Esophagus muscularis mucosa (tissue), 4 donors: ENCODE measurements around the gene RETREG3. TPM values are rescaled to one million over a fixed set of nuclear protein-coding genes. Genes with fewer than 3 reads are reported as not detected.
"Not testable (repeated sequence)": the region's sequence is repeated elsewhere in the genome, so short reads cannot be mapped to it uniquely, and the experiment has no call there.

ENCODE experiments used
- DNase-seq: peaks from one replicate; pipeline ENCODE4 v3.0.0-alpha.2; 2017; ENCODE audit errors: extremely low spot score
- H3K27ac ChIP-seq, 4 donors: fragments of 200-600 bp; sonication (generic); replicated peaks in 1 of 4; 1 replicate in 3 of 4; 2 replicates in 1 of 4; pipeline ENCODE4 v1.5.1; 2016 to 2019; ENCODE audit warnings: mild to moderate bottlenecking in 1 of 4
- H3K27me3 ChIP-seq, 4 donors: fragments of 200-600 bp; sonication (generic); one replicate each; pipeline versions ENCODE4 v1.5.1 to v1.6.0; 2016 to 2019
- H3K36me3 ChIP-seq, 4 donors: fragments of 200-600 bp; sonication (generic); one replicate each; pipeline ENCODE4 v1.5.1; 2016 to 2019
- H3K4me1 ChIP-seq, 4 donors: fragments of 200-600 bp; sonication (generic); one replicate each; pipeline ENCODE4 v1.5.1; 2016 to 2019
- H3K4me3 ChIP-seq, 4 donors: fragments of 200-600 bp; sonication (generic); 1 replicate in 2 of 4; 2 replicates in 2 of 4; pipeline ENCODE4 v1.5.1; 2016 to 2019; ENCODE audit warnings: mild to moderate bottlenecking in 4 of 4, moderate library complexity in 1 of 4
- H3K9me3 ChIP-seq, 4 donors: fragments of 200-600 bp; sonication (generic); 1 replicate in 3 of 4; 2 replicates in 1 of 4; pipeline ENCODE4 v1.5.1; 2016 to 2019
- CTCF ChIP-seq, 3 experiments: fragments of 200-600 bp in 2 of 3; fragments of 450-650 bp in 1 of 3; sonication (generic) in 2 of 3; IDR thresholded peaks; one replicate each; pipeline ENCODE4 v1.5.1; 2017 to 2019; ENCODE audit warnings: antibody characterized with exemption in 3 of 3, mild to moderate bottlenecking in 2 of 3, moderate library complexity in 1 of 3
- EP300 ChIP-seq: sonication (generic); formaldehyde crosslinking; IDR thresholded peaks from one replicate; pipeline ENCODE4 v1.6.1; 2017; ENCODE audit warnings: antibody characterized with exemption
- POLR2A ChIP-seq: fragments of 450-650 bp; IDR thresholded peaks from one replicate; pipeline ENCODE4 v1.6.1; 2017; ENCODE audit warnings: antibody characterized with exemption, moderate library complexity, mild to moderate bottlenecking, low read depth
- POLR2AphosphoS5 ChIP-seq, 2 donors: sonication (generic); formaldehyde crosslinking; IDR thresholded peaks; one replicate each; pipeline ENCODE4 v1.6.1; 2017; ENCODE audit warnings: antibody characterized with exemption in 2 of 2
- WGBS: methylation state at CpG from one replicate; pipeline ENCODE4 v1.1.5; 2018; 5-methylcytosine and 5-hydroxymethylcytosine counted together
- intact Hi-C: fragments of 100-400 bp; cut with DNase I; formaldehyde crosslinking; loops from one replicate; pipeline ENCODE4 v1.15.1; 2023
- total RNA-seq, 4 donors: library from RNA; depleted of rRNA; stranded (reverse); fragments of >200 nt; gene quantifications; one replicate each; pipeline versions ENCODE4 v1.1.0 to v1.2.1, GENCODE V29; 2016

Gene RETREG3
- total RNA-seq, 4 donors from 2014 or later = 42.7 to 93.3 (median 57.0) TPM

GRCh38 chr17:42548070-42548837 is 60.9 kb downstream of the RETREG3 start:
- no peak for DNase-seq
- TF ChIP-seq POLR2AphosphoS5 (IDR thresholded peaks at IDR 0.05) (peak; percentile 9 to 14), POLR2A (no peak), EP300 (no peak), CTCF (IDR thresholded peaks at IDR 0.05) (peak in 2 of 3 experiments; percentile 16 to 38)
- H3K27ac ChIP-seq = no peak overlapping the region
- intact Hi-C loops = no loop called here
- peaks cover 0 to 8% (median 2%) of the 10 kb centered on the region in 4 donors for H3K27me3 ChIP-seq
- peak overlapping the region; percentile 38 to 51 (median 42) for H3K4me3 ChIP-seq
- WGBS = 36% methylated on average over 52 of the region's 74 CpGs
- peaks cover 0 to 31% (median 22%) of the 10 kb centered on the region in 4 donors for H3K36me3 ChIP-seq
- H3K4me1 ChIP-seq = peaks cover 16 to 27% (median 23%) of the 10 kb centered on the region in 4 donors
- no peaks in the 10 kb centered on the region for H3K9me3 ChIP-seq

GRCh38 chr17:42547698-42548069 is 61.5 kb downstream of the RETREG3 start:
- H3K36me3 ChIP-seq = peaks cover under 1 to 31% (median 25%) of the 10 kb centered on the region in 4 donors
- peaks cover 16 to 22% (median 17%) of the 10 kb centered on the region in 4 donors for H3K4me1 ChIP-seq
- H3K9me3 ChIP-seq = no peaks in the 10 kb centered on the region
- WGBS = 88% methylated on average over 14 of the region's 14 CpGs
- H3K27me3 ChIP-seq = peaks cover 0 to 8% (median 2%) of the 10 kb centered on the region in 4 donors
- peak overlapping the region in 1 of 4 donors; percentile 51 for H3K4me3 ChIP-seq
- TF ChIP-seq CTCF (IDR thresholded peaks at IDR 0.05) = no peak
- no peak for TF ChIP-seq POLR2A
- no peak for TF ChIP-seq POLR2AphosphoS5 (IDR thresholded peaks at IDR 0.05)
- TF ChIP-seq EP300 = no peak
- no peak for DNase-seq
- no peak overlapping the region for H3K27ac ChIP-seq
- intact Hi-C loops = no loop called here

- Histone ChIP-seq H3K4me1 (peaks cover 13 to 16% (median 14%) of the 10 kb centered on the region in 4 donors), H3K4me3 (no peak overlapping the region), H3K36me3 (peaks cover 6 to 34% (median 31%) of the 10 kb centered on the region in 4 donors), H3K27ac (no peak overlapping the region), H3K27me3 (peaks cover 0 to 8% (median 2%) of the 10 kb centered on the region in 4 donors), H3K9me3 (no peaks in the 10 kb centered on the region)
- TF ChIP-seq CTCF (IDR thresholded peaks at IDR 0.05) (no peak), EP300 (no peak), POLR2A (no peak), POLR2AphosphoS5 (IDR thresholded peaks at IDR 0.05) (no peak)
- intact Hi-C loops = no loop called here
- 93% methylated on average over 19 of the region's 23 CpGs for WGBS
- DNase-seq = no peak
These were observed 62.1 kb downstream of the RETREG3 start for GRCh38 chr17:42547001-42547461.

GRCh38 chr17:42545755-42546505 is 63.2 kb downstream of the RETREG3 start:
- Histone ChIP-seq H3K4me1 (peaks cover 11 to 16% (median 13%) of the 10 kb centered on the region in 4 donors), H3K36me3 (peaks cover 6 to 41% (median 39%) of the 10 kb centered on the region in 4 donors)
- H3K4me3 ChIP-seq, intact Hi-C loops, H3K9me3 ChIP-seq, H3K27me3 ChIP-seq, DNase-seq, H3K27ac ChIP-seq: not testable (repeated sequence)
- 79% methylated on average over 8 of the region's 9 CpGs for WGBS

- WGBS = 77% methylated on average over 8 of the region's 8 CpGs
- intact Hi-C loops = no loop called here
- DNase-seq = no peak
- Histone ChIP-seq H3K36me3 (peaks cover 7 to 48% (median 47%) of the 10 kb centered on the region in 4 donors), H3K4me3 (no peak overlapping the region), H3K27me3 (peaks cover 0 to 8% (median 2%) of the 10 kb centered on the region in 4 donors), H3K4me1 (peaks cover 11 to 16% (median 13%) of the 10 kb centered on the region in 4 donors), H3K9me3 (no peaks in the 10 kb centered on the region), H3K27ac (no peak overlapping the region)
- TF ChIP-seq POLR2AphosphoS5 (IDR thresholded peaks at IDR 0.05) (no peak), POLR2A (no peak), CTCF (IDR thresholded peaks at IDR 0.05) (no peak), EP300 (no peak)
These were observed 64.3 kb downstream of the RETREG3 start for GRCh38 chr17:42544874-42545283.
